ENCODE results near the gene RNF114.

The RNF114 gene

GRCh38 chr20:49904440-49905214 lies 31.6 kb upstream of the RNF114 start:
- Histone ChIP-seq H3K4me2 (no peak overlapping the region), H4K20me1 (ENCODE audit: insufficient read depth) (no peaks in the 10 kb centered on the region), H2AFZ (ENCODE audit: low read depth) (no peak overlapping the region), H3K4me1 (ENCODE audit: low read depth, poor library complexity, severe bottlenecking) (no peaks in the 10 kb centered on the region), H3K9ac (no peak overlapping the region), H3K36me3 (ENCODE audit: insufficient read depth) (peaks cover 10% of the 10 kb centered on the region; the same call in 1 of the 2 replicates), H3K4me3 (IDR thresholded peaks at IDR 0.05; ENCODE audit: insufficient read depth, low read depth, low read length) (no peak overlapping the region), H3K27ac (no peak overlapping the region), H3K79me2 (ENCODE audit: insufficient read depth, low read depth) (no peaks in the 10 kb centered on the region; the same call in 1 of the 2 replicates), H3K27me3 (ENCODE audit: insufficient read depth, low read depth) (no peaks in the 10 kb centered on the region)
- TF ChIP-seq CTCF (conservative IDR thresholded peaks at IDR 0.05; ENCODE audit: low read depth, low read length): no peak

GRCh38 chr20:49905415-49906091 lies 30.6 kb upstream of the RNF114 start:
- Histone ChIP-seq H3K9ac (no peak overlapping the region), H3K79me2 (ENCODE audit: insufficient read depth, low read depth) (peaks cover 6% of the 10 kb centered on the region; the same call in 1 of the 2 replicates), H3K27ac (no peak overlapping the region), H3K4me1 (ENCODE audit: low read depth, poor library complexity, severe bottlenecking) (no peaks in the 10 kb centered on the region), H3K4me3 (IDR thresholded peaks at IDR 0.05; ENCODE audit: insufficient read depth, low read depth, low read length) (no peak overlapping the region), H4K20me1 (ENCODE audit: insufficient read depth) (no peaks in the 10 kb centered on the region), H2AFZ (ENCODE audit: low read depth) (no peak overlapping the region), H3K27me3 (ENCODE audit: insufficient read depth, low read depth) (no peaks in the 10 kb centered on the region), H3K36me3 (ENCODE audit: insufficient read depth) (peaks cover 10% of the 10 kb centered on the region; the same call in 1 of the 2 replicates), H3K4me2 (no peak overlapping the region)
- TF ChIP-seq CTCF (conservative IDR thresholded peaks at IDR 0.05; ENCODE audit: low read depth, low read length): no peak

GRCh38 chr20:49906101-49906604 lies 30.0 kb upstream of the RNF114 start:
- Histone ChIP-seq H3K36me3 (ENCODE audit: insufficient read depth) (peaks cover 10% of the 10 kb centered on the region; the same call in 1 of the 2 replicates), H3K27ac (no peak overlapping the region), H3K4me1 (ENCODE audit: low read depth, poor library complexity, severe bottlenecking) (no peaks in the 10 kb centered on the region), H3K9ac (no peak overlapping the region), H3K79me2 (ENCODE audit: insufficient read depth, low read depth) (peaks cover 12% of the 10 kb centered on the region), H3K27me3 (ENCODE audit: insufficient read depth, low read depth) (no peaks in the 10 kb centered on the region), H4K20me1 (ENCODE audit: insufficient read depth) (no peaks in the 10 kb centered on the region), H3K4me3 (IDR thresholded peaks at IDR 0.05; ENCODE audit: insufficient read depth, low read depth, low read length) (no peak overlapping the region), H2AFZ (ENCODE audit: low read depth) (no peak overlapping the region), H3K4me2 (no peak overlapping the region)
- TF ChIP-seq CTCF (conservative IDR thresholded peaks at IDR 0.05; ENCODE audit: low read depth, low read length): no peak

- no peak overlapping the region for H3K9ac ChIP-seq
- H3K79me2 ChIP-seq (ENCODE audit: insufficient read depth, low read depth): peaks cover 17% of the 10 kb centered on the region
- no peaks in the 10 kb centered on the region for H3K4me1 ChIP-seq (ENCODE audit: low read depth, poor library complexity, severe bottlenecking)
- peaks cover 10% of the 10 kb centered on the region; the same call in 1 of the 2 replicates for H3K36me3 ChIP-seq (ENCODE audit: insufficient read depth)
- no peak overlapping the region for H3K4me2 ChIP-seq
- no peaks in the 10 kb centered on the region for H3K27me3 ChIP-seq (ENCODE audit: insufficient read depth, low read depth)
- no peaks in the 10 kb centered on the region for H4K20me1 ChIP-seq (ENCODE audit: insufficient read depth)
- no peak overlapping the region for H3K4me3 ChIP-seq (IDR thresholded peaks at IDR 0.05; ENCODE audit: insufficient read depth, low read depth, low read length)
- no peak overlapping the region for H2AFZ ChIP-seq (ENCODE audit: low read depth)
- no peak for TF ChIP-seq CTCF (conservative IDR thresholded peaks at IDR 0.05; ENCODE audit: low read depth, low read length)
- no peak overlapping the region for H3K27ac ChIP-seq
Measured at GRCh38 chr20:49906615-49907154, 29.5 kb upstream of the RNF114 start.

Measured in KMS-11 (cell line).